CD4-positive, alpha-beta T cell (primary cell): ENCODE data around the gene TSR3. TPM values are rescaled to one million over a fixed set of nuclear protein-coding genes. Genes with fewer than 3 reads are reported as not detected.

Experiments used
- ATAC-seq: fragments of 200-7000 bp; cut with Tn5 transposase; one replicate; pipeline ENCODE4 v1.10.0; 2022; ENCODE audit warnings: mild to moderate bottlenecking; ENCODE audit not compliant: poor library complexity
- CTCF ChIA-PET: fragments of 350-600 bp; sonication (Branson Sonifier 250); formaldehyde crosslinking; loops from one replicate; lab custom pipeline; 2021; ENCODE audit warnings: antibody characterized with exemption, inconsistent platforms; lab: Charles Lee
- POLR2A ChIA-PET: fragments of 350-600 bp; sonication (Branson Sonifier 250); formaldehyde crosslinking; loops from one replicate; lab custom pipeline; 2021; ENCODE audit warnings: antibody characterized with exemption, inconsistent platforms; lab: Charles Lee
- DNase-seq, 14 experiments: peaks; one replicate each; pipeline ENCODE4 v3.0.0-alpha.2; 2013 to 2020; ENCODE audit warnings: mixed read lengths in 2 of 14
- H3K27ac ChIP-seq, 2 donors: one replicate each; pipeline versions ENCODE4 v1.5.1 to v1.7.0; 2013; ENCODE audit warnings: low read length in 2 of 2, low read depth in 1 of 2, mild to moderate bottlenecking in 1 of 2
- H3K27me3 ChIP-seq, 2 experiments: 1 replicate in 1 of 2; 2 replicates in 1 of 2; pipeline versions ENCODE4 v1.6.1 to v1.7.0; 2013; ENCODE audit warnings: low read length in 2 of 2, control low read depth in 1 of 2, mild to moderate bottlenecking in 1 of 2, moderate library complexity in 1 of 2; ENCODE audit not compliant: insufficient read depth in 2 of 2, control insufficient read depth in 1 of 2
- H3K36me3 ChIP-seq: one replicate; pipeline ENCODE4 v1.6.1; 2013; ENCODE audit warnings: low read length, control low read depth; ENCODE audit not compliant: insufficient read depth
- H3K4me1 ChIP-seq: one replicate; pipeline ENCODE4 v1.6.1; 2013; ENCODE audit warnings: low read length, control low read depth; ENCODE audit not compliant: insufficient read depth
- H3K4me3 ChIP-seq: one replicate; pipeline ENCODE4 v1.5.1; 2013; ENCODE audit warnings: mild to moderate bottlenecking, low read length, moderate library complexity
- H3K9me3 ChIP-seq, 2 experiments: 1 replicate in 1 of 2; 2 replicates in 1 of 2; pipeline versions ENCODE4 v1.6.1 to v1.7.0; 2013; ENCODE audit warnings: low read length in 2 of 2, mild to moderate bottlenecking in 2 of 2, control low read depth in 1 of 2, moderate library complexity in 1 of 2; ENCODE audit not compliant: control insufficient read depth in 1 of 2, insufficient read depth in 1 of 2
- H3K27ac Mint-ChIP-seq: one replicate; pipeline ENCODE4 v1.8.0; 2020; ENCODE audit warnings: mixed read lengths
- H3K27me3 Mint-ChIP-seq: one replicate; pipeline ENCODE4 v1.8.0; 2021; ENCODE audit warnings: mixed read lengths
- H3K36me3 Mint-ChIP-seq: one replicate; pipeline ENCODE4 v1.8.0; 2021; ENCODE audit warnings: low read depth, mixed read lengths
- H3K4me1 Mint-ChIP-seq: one replicate; pipeline ENCODE4 v1.8.0; 2021; ENCODE audit warnings: low read depth, mixed read lengths
- H3K4me3 Mint-ChIP-seq: one replicate; pipeline ENCODE4 v1.8.0; 2020; ENCODE audit warnings: mild to moderate bottlenecking, mixed read lengths
- H3K9me3 Mint-ChIP-seq: one replicate; pipeline ENCODE4 v1.8.0; 2020; ENCODE audit warnings: mixed read lengths
- CTCF ChIP-seq: fragments of 200-600 bp; IDR thresholded peaks from one replicate; pipeline ENCODE4 v1.8.0; 2022; ENCODE audit warnings: antibody characterized with exemption, mild to moderate bottlenecking
- intact Hi-C, 2 experiments: fragments of 100-400 bp; cut with DNase I in 1 of 2; cut with micrococcal nuclease in 1 of 2; formaldehyde crosslinking; loops; one replicate each; pipeline versions ENCODE4 v1.15.1 to v1.9.0; 2023 to 2025; cut with DNase I, micrococcal nuclease
- total RNA-seq, 174 experiments: library from RNA in 2 of 174; stranded (reverse) in 2 of 174; gene quantifications; one replicate each; pipeline ENCODE4 v1.2.3 and lab custom pipeline; 2021 to 2026

TSR3 gene
- total RNA-seq, 2 experiments from 2014 or later = 19.9 to 21.4 TPM

- H3K4me1 Mint-ChIP-seq = peaks cover 13% of the 10 kb centered on the region
- no peak overlapping the region for H3K27ac Mint-ChIP-seq
- Histone ChIP-seq H3K4me3 (no peak overlapping the region), H3K36me3 (peaks cover 28% of the 10 kb centered on the region), H3K27me3 (no peaks in the 10 kb centered on the region), H3K27ac (no peak overlapping the region), H3K9me3 (no peaks in the 10 kb centered on the region), H3K4me1 (peaks cover 41% of the 10 kb centered on the region)
- CTCF ChIA-PET = no interaction called here
- intact Hi-C loops = no loop called here
- H3K4me3 Mint-ChIP-seq = no peak overlapping the region
- no peaks in the 10 kb centered on the region for H3K27me3 Mint-ChIP-seq
- POLR2A ChIA-PET = no interaction called here
- DNase-seq (peak in 1 of 14 experiments; percentile 41), ATAC-seq (no peak)
- no peaks in the 10 kb centered on the region for H3K9me3 Mint-ChIP-seq
- TF ChIP-seq CTCF = no peak
- peaks cover 22% of the 10 kb centered on the region for H3K36me3 Mint-ChIP-seq
Observed at GRCh38 chr16:1345651-1346421, 5.8 kb downstream of the TSR3 start.

- H3K9me3 ChIP-seq = no peaks in the 10 kb centered on the region
- ATAC-seq (no peak), DNase-seq (peak in 1 of 14 experiments; percentile 39)
- peaks cover 25% of the 10 kb centered on the region for H3K36me3 ChIP-seq
- peaks cover 13% of the 10 kb centered on the region for H3K4me1 Mint-ChIP-seq
- no peak overlapping the region for H3K4me3 ChIP-seq
- H3K27me3 ChIP-seq = no peaks in the 10 kb centered on the region
- no peak overlapping the region for H3K27ac Mint-ChIP-seq
- H3K4me3 Mint-ChIP-seq = no peak overlapping the region
- H3K36me3 Mint-ChIP-seq = peaks cover 18% of the 10 kb centered on the region
- H3K27me3 Mint-ChIP-seq = no peaks in the 10 kb centered on the region
- no peak for TF ChIP-seq CTCF
- H3K9me3 Mint-ChIP-seq = no peaks in the 10 kb centered on the region
- no peak overlapping the region for H3K27ac ChIP-seq
- CTCF ChIA-PET = no interaction called here
- intact Hi-C loops = no loop called here
- POLR2A ChIA-PET = no interaction called here
- peaks cover 33% of the 10 kb centered on the region for H3K4me1 ChIP-seq
Observed at GRCh38 chr16:1345087-1345486, 6.6 kb downstream of the TSR3 start.

- Histone ChIP-seq H3K27ac (no peak overlapping the region), H3K4me1 (peaks cover 27% of the 10 kb centered on the region), H3K4me3 (no peak overlapping the region), H3K27me3 (no peaks in the 10 kb centered on the region), H3K9me3 (no peaks in the 10 kb centered on the region), H3K36me3 (peaks cover 21% of the 10 kb centered on the region)
- Mint-ChIP-seq H3K36me3 (peaks cover 14% of the 10 kb centered on the region), H3K27ac (no peak overlapping the region), H3K27me3 (no peaks in the 10 kb centered on the region), H3K4me1 (peaks cover 13% of the 10 kb centered on the region), H3K4me3 (no peak overlapping the region), H3K9me3 (no peaks in the 10 kb centered on the region)
- POLR2A ChIA-PET = interaction anchor here (0.6 to 3.1 kb wide), 3 partner anchors 13 to 43 kb away, joined by 3 to 24 read pairs (median 15); partner anchors contain the start of gene UBE2I
- no peak for ATAC-seq
- TF ChIP-seq CTCF = no peak
- CTCF ChIA-PET = no interaction called here
- intact Hi-C loops = no loop called here
- DNase-seq = no peak
Observed at GRCh38 chr16:1344499-1344898, 7.2 kb downstream of the TSR3 start.
